DMS79 treated with DMSO at 0.1 percent for 48 hours (cell line): ENCODE measurements around the gene HID1.
"Not testable (repeated sequence)": the region's sequence is repeated elsewhere in the genome, so short reads cannot be mapped to it uniquely, and the experiment has no call there.

Experiments
- DNase-seq: peaks from one replicate; lab custom pipeline; 2025; lab: John Stamatoyannopoulos, UW

Gene HID1

DNA sequence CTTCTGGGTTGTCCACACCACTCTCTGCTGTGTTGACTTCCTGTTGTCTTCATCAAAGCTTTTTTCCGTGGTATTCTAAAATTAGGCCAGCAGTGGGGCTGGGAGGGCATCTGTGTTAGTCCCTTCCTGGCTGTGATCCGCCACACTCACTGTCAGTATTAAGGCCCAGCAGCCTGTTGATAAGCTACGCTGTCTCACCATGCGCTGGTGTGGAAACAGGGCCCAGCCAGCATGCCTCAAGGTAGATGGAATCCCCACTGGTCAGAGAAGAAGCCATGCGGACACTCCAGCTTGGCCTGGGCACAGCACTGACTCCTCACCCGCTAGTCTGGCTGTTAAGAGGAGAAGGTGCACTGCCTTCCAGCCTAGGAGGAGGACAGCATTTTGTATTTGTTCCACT is 26.2 kb upstream of the HID1 start:
- DNase-seq, result no peak

DNA sequence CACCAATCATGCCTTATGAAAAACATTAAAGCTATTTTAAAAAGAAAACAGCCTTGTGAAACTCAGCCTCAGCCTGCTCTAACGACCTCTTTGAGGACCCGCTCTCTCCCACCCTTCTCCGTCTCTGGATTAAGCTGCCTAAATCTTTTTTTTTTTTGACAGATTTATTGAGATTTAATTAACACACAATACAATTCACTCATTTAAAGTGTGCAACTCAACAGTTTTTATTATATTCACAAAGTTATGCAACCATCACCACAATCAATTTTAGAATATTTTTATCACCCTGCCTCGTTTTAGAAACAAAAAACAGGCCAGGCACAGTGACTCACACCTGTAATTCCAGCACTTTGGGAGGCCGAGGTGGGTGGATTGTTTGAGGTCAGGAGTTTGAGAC is 23.3 kb upstream of the HID1 start:
- DNase-seq, result no peak

DNA sequence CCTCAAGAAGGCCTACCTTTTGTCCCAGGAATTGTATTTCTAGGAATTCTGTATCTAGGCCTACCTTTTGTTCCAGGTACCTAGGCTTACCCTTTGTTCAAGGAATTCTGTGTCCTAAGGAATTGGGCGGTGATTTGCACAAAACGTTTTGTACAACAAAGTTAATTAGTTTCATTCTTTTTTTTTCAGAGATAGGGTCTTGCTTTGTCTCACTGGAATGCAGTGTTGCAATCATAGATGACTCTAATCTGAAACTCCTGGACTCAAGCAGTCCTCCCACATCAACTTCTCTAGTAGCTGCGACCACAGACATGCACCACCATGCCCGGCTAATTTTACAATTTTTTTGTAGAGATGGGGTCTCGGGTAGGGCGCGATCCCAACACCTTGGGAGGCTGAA is 21.9 kb upstream of the HID1 start:
- no peak for DNase-seq

DNA sequence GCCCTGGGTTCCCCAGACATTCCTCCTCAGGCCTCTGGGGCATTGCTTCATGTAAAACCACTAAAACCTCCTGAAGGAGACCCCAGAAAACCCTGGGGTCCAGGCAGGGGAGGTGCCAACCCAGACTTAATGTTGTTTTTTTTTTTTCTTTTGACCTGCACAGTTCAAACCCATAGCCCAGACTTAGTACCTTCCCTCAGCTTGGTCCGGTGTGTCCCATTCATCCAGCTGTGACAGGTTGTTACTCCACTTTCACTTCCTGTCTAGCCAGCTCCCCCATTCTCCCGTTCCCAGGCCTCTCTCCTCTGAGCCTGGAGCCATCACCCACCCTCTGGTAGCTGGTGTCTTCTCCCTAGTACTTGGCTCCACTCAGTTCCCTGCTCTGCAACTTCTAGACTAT is 19.7 kb upstream of the HID1 start:
- DNase-seq, result no peak

DNA sequence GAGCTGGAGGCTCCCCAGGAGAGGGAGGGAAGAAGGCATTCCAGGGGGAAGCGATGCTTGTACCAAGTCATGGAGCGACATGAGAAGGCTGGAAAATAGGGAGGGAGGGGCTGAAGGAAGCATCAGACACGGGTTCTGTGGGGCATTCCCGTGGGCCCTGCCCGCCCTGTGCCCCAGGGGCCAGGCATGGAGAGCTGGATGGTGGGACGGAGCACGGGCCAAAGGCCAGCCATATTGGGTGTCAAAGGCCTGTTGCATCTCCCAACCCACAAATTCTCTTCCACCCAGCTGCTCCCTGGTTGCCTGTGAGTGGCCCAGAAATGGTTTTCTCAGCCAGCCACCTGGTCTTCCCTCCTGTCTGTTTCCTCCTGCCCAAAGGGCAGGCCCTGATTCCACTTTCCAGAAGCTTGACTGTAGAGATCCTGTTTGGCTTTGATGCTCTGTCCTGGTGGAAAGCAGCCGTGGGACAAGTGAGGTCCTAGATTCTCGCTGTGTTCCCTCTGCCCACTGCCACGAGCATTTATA is 18.1 kb upstream of the HID1 start:
- no peak for DNase-seq

DNA sequence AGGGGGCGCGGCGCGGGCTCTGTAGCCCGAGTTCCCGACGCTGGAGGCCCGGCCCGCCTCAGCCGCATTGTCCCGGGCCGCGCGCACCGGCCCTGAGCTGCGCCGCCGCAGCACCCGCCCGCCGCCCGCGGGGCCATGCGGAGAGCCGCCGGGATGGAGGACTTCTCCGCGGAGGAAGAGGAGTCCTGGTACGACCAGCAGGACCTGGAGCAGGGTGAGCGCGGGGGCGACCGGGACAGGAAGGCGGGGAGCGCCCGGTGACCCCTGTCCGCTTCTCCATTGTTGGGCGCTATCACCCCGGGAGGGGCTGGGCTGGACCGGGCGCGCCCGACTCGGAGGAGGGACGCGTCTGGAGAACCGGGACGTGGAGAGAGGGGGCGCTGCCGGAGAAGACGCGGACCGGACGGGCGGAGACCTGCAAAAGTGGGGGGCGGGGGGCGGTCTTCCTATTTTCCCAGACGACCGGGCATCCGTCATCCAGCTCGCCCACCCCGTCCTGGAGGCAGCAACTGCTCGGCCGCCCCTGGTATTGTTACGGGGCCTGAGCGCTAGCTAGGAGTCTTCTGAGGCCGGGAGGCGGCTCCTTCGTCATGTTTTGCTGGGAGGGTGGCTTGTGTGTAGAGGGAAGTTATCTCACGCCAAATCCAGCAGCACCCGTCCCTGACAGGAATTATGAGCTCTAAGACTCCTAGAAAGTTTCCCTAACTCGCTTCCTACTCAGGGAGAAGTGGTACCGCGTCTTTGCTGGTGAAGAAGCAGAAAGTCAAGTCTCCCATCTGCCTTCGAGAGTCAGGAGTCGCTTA is 15.6 kb upstream of the HID1 start:
- DNase-seq, result peak; percentile 5

DNA sequence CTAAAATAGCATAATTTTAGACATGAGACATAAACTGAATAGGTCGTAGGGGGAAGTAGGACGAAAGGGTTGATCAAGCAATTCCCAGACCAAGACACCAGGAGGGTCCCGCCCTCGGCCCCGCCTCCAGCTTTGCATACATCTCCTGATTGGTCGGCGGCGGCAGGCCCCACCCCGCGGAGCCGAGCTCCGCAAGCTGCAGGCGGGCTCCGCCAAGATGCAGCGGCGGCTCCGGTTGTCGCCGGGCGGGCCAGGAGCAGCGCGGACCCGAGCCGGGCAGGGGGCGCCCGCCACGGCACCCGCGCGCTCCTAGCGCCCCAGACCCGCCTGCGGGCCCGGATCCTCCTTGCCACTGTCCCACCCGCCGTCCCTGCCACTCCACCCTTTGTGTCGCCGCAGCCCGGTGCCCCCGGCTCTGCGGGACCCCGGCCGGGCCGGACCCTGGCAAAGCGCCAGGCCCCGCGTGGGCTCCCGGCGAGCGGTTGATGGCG is 14.9 kb upstream of the HID1 start, which contains the start of gene CDR2L:
Gene CDR2L (plus strand): TSS at position 215 of the 491 bp plus-strand sequence. CDS start 412 bp downstream, outside the sequence.
- peak; percentile 67 for DNase-seq

DNA sequence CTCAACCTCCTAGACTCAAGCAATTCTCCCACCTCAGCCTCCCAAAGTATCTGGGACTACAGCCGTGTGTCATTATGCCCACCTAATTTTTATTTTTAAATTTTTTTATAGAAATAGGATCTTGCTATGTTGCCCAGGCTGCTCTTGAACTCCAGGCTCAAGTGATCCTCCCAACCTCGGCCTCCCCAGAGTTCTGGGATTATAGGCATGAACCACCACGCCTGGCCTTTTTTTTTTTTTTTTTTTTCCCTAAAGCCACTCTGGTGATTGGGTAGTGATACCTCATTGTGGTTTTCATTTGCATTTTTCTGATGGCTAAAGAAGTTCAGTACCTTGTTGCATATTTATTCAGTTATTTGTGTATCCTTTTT is 13.6 kb upstream of the HID1 start:
- DNase-seq, result no peak

DNA sequence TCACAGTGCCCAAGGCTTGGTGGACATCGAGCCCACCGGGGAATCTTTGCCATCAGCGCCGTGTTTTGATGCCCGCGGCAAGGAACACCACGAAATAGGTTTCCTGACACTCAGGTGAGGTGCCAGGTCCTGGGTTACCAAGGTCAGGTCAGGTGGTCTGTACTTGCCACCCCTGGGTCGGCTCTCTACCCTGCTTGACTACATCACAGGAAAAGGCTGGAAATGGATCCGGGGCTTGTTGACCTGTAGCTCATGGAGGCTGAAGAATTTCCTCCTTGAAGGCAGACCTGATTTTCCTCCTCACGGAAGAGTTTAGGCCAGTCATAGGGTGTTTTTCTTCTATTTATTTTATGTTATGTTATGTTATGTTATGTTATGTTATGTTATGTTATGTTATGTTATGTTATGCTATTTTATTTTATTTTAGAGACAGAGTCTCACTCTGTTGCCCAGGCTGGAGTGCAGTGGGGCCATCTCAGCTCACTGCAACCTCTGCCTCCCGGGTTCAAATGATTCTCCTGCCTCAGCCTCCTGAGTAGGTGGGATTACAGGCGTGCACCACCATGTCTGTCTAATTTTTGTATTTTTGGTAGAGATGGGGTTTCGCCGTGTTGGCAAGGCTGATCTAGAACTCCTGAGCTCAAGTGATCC is 10.2 kb upstream of the HID1 start:
- peak; percentile 19 for DNase-seq

DNA sequence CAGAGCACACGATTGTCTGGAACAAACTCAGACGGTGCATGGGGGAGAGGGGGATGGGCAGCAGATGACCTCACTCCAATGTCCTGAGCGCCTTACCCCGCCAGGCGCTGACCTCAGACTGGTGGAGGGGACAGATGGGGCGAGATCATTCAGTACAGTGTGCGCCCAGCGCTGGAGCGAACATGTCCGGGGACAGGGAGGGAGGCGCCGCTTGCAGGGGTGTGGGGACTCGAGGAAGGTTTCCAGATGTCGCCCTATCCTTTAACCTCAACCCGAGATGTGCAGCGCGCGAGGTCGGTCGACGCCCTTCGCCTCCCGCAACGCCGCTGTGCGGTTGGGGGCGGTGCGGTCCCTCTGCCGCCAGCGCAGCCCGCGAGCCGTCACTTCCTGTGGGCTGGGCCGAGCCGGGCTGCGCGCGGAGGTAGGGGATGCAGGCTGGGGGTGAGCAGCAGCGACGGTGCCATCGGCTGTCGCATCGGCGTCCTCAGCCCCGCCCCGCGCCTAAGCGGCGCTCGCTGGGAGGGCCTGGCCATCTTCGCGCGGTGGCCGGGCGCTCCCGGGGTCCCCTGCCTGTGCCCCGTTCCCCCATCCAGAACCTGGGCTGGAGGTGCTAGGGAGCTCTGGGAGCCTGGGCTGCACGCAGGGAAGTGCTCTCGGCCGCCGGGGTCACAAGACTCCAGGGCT is 9.6 kb upstream of the HID1 start:
- peak; percentile 24 for DNase-seq

DNA sequence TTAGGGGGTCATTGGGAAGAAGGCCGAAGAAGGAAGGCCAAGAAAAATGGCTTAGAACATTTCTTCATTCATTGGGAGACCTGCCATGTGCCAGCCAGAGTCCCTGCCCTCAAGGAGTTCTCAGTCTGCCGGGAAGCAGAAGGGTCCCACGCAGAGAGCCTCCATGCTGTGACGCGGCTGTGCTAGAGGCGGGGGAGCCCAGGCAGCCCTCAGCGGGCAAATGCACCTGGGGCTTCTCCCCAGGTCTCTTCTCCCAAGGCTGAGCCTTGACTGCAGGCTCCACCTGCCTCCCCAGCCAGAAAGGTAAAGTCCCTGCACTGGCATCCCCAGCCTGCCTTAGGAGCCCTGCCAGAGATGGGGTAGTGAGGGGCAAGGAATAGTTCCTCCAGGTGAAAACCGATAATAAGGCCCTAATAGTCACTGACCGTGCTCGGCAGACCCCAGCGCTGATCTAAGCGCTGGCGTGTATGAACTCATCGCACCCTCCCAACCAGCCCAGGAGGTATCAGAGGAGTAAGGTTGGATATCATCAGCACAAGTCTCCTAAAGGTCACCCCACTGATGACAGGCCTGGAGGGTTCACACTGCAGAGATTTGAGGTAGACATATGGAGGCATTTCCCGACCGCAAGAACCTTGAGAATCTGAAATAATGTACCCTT is 8.9 kb upstream of the HID1 start:
- no peak for DNase-seq

DNA sequence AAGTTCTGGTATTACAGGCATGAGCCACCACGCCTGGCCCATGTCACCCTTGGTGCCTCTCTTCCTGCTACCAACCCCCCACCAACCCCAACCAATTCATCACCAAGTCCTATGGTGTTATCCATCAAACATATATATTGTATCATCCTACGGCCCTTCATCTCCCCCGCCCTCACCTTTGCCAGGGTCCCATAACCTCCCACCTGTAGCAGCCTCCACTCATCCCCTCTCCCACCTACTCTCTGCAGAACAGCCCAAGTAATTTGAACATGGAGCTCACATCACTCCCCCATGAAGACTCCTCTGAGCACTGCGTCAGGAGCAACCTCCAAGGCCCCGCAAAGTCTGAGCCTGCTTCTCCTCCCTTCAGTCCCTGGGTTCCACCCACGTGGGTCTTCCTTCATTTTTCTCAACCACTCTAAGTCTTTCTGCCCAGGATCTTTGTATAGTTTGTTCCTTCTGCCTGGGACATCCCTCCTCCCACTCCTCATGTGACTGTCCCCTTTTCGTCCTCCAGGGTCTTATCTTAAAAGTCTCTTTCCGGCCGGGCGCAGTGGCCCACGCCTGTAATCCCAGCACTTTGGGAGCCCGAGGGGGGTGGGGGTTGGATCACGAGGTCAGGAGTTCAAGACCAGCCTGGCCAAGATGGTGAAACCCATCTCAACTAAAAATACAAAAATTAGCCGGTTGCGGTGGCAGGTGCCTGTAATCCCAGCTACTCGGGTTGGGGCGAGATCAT is 7.0 kb upstream of the HID1 start:
- DNase-seq, result no peak

DNA sequence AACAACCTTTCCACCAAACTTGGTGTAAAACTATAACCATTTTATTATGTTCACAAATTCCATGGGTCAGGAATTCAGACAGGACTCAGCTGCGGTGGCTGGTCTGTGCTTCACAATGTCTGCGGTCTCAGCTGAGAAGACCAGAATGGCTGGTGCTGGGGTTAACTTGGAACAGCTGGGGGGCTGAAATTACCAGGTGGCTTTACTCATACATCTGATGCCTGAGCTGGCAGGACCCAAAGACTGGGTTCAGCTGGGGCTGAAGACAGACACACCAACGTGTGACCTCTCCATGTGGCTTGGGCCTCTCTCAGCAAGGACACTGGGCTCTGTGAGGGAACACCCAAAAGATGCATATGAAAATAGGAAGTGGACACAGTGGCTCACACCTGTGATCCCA is 5.7 kb upstream of the HID1 start:
- DNase-seq, result no peak

DNA sequence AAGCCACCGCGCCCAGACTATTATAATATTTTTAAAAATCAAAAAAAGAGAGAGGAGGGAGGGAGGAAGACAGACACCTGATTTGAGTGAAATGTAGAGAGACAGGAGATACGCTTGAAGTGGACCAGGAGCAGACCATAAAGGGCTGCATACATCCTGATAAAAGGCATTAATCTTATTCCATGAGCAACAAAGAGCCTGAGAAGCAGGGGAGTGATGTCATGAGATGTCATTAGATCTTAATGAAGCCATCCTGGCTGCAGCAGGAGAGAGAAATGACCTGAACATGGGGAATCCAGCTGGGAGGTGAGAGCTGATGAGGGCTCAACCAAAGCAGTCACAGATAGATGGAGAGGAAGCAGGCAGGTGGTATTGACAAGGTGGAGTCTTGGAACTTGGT is 5.2 kb upstream of the HID1 start:
- no peak for DNase-seq

DNA sequence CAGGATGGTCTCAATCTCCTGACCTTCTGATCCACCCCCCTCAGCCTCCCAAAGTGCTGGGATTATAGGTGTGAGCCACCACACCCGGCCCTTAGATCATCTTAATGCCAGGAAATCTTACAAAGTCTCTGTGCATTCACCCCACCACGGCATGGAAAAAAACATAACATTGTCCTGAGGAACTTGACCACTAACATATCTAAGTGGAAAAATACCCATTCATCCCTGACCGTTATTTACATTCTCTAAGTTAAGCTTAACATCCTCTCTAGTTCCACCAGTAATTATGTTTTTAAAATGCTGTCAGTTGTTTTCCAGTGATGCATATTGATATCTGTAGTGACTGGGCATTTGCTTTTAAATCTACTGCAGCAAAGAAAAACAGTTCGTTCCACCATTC is 3.4 kb upstream of the HID1 start:
- no peak for DNase-seq

DNA sequence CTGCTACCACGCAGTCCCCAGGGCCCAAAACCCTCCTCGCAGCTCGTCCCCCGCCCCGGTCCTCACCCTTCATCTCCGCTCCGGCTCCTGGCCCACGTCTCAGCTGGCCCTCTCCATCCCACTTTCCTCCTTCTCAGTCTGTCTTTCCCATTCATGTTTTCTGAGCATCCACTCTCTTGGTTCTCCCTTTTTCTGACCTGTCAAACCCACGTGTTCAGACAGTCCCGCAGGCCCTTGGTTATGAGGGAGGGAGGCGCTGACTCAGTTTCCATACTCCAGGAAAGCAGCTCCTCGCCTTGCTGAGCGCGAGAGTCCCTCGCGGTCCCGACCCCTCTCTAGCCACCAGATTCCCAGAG is 392 bp upstream of the HID1 start:
- no peak for DNase-seq

DNA sequence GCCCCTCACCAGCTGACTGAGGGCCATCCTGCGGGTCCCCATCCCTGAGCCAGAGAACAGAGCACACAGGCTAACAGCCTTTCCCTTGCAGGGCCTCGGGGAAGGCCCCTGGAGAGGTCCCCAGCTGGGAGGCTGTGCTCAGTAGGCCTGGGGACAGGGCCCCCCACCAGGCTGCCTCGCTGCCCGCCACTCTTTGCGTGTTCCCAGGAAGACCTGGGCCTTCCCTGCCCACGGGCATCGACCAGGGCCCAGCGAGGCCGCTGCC is 785 bp downstream of the HID1 start:
- no peak for DNase-seq

DNA sequence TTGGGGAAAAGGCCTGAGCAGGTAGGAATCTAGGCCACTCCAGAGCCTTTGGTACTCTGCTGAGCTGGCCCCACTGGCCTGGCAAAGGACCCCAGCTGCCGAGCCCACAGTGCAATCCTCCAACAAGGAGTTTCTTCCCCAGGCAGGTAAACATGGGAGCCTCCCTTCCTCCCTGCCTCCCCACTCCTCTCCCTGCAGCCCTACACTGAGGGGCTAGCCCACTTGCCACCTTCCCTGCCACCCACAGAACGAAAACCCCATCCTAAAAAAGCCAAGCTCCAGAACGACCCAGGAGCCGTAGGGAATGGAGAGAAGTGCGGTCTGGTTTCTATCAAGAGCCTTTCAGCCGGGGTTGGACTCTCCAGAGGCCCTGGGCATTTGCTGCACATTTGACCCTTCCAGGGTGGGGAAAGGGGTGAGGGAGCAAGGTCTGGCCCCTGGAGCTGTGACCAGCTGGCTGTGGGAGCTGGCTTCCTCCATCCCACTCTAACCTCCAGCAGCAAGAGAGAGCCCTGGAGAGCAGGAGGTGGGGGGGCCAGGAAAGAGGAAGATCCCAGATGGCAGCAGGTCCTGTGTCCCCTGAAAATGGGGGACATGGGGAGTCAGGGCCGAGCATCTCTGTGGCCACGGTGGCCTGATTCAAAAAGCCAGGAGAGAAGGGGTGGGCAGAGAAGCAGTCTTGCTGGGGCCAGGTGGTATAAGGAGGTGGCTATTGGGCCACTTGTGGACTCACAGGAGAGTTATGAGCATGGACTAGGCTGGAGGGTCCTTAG is 1.3 kb downstream of the HID1 start:
- no peak for DNase-seq

DNA sequence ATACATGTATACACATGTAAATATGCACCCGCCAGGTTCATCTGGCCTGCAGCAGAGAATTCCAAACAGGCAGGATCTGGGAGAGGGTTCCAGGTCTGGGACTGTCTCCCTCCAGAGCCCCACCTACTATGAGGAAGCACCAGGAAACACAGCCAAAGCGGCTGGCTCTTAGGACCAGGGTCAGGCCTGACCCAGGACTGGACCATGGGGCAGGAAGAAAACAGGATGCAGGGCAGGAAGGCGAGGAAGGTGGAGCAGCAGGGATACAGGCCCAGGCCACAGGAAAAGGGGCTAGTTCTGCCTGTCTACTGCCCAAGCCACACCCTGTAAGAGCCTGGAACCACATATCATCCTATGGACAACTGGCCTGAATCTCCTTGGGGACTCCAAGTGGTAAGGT is 2.2 kb downstream of the HID1 start:
- DNase-seq, result no peak

DNA sequence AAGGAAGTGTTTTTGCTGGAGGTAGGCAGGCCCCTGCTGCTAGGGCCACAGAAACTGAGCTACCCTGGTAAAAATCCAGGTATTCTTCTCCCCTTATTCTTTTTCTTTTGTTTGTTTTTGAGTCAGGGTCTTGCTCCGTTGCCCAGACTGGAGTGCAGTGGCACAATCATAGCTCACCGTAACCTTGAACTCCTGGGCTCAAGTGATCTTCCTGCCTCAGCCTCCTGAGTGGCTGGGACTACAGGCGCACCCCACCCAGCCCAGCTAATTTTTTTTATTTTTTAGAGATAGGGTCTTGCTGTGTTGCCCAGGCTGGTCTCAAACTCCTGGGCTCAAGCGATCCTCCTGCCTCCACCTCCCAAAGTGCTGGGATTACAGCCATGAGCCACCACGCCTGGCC is 3.1 kb downstream of the HID1 start:
- DNase-seq, result not testable (repeated sequence)

DNA sequence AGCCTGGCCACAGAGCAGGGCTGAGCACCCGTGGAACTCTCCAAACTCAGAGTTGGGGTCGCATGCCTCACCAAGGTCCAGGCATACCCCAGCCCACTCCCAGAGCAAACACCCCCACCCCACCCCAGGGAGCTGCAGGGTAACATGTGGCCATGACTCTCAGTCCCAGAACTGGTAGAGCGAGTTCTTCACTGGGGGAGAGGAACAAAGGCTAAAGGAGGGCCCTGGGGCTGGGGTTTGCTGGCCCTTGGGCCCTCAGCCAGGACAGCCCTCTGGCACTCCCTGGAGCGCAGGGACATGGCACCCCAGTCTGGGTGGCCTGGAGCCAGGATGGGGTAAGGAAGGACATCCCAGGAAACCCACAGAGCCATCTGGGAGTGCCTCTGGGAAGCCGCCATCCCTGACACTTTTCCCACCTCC is 4.2 kb downstream of the HID1 start:
- DNase-seq, result no peak
